Ishikawa (cell line): ENCODE data around the gene PAPOLB.

Experiments
- CEBPB ChIP-seq: IDR thresholded peaks from 2 replicates; pipeline ENCODE4 v1.6.1; 2012
- CREB1 ChIP-seq: IDR thresholded peaks from 2 replicates; pipeline ENCODE4 v1.6.1; 2012; ENCODE audit warnings: low read depth
- EP300 ChIP-seq: IDR thresholded peaks from 2 replicates; pipeline ENCODE4 v1.6.1; 2012; ENCODE audit warnings: borderline replicate concordance
- NFIC ChIP-seq: IDR thresholded peaks from 2 replicates; pipeline ENCODE4 v1.6.1; 2012
- RAD21 ChIP-seq: IDR thresholded peaks from 2 replicates; pipeline ENCODE4 v1.6.1; 2012; ENCODE audit warnings: low read depth
- TAF1 ChIP-seq: IDR thresholded peaks from 2 replicates; pipeline ENCODE4 v1.6.1; 2012; ENCODE audit warnings: low read depth, mild to moderate bottlenecking
- TCF12 ChIP-seq: IDR thresholded peaks from 2 replicates; pipeline ENCODE4 v1.6.1; 2012; ENCODE audit warnings: low read depth
- TEAD4 ChIP-seq: IDR thresholded peaks from 2 replicates; pipeline ENCODE4 v1.6.1; 2012
- YY1 ChIP-seq: IDR thresholded peaks from 2 replicates; pipeline ENCODE4 v1.6.1; 2012; ENCODE audit warnings: low read depth
- TF ChIP-seq, protein P1 (sequence below): IDR thresholded peaks from 2 replicates; pipeline ENCODE4 v1.6.1; 2012
- TF ChIP-seq, protein P2 (sequence below): IDR thresholded peaks from 2 replicates; pipeline ENCODE4 v1.6.1; 2012; ENCODE audit warnings: low read depth, mild to moderate bottlenecking

DNA sequence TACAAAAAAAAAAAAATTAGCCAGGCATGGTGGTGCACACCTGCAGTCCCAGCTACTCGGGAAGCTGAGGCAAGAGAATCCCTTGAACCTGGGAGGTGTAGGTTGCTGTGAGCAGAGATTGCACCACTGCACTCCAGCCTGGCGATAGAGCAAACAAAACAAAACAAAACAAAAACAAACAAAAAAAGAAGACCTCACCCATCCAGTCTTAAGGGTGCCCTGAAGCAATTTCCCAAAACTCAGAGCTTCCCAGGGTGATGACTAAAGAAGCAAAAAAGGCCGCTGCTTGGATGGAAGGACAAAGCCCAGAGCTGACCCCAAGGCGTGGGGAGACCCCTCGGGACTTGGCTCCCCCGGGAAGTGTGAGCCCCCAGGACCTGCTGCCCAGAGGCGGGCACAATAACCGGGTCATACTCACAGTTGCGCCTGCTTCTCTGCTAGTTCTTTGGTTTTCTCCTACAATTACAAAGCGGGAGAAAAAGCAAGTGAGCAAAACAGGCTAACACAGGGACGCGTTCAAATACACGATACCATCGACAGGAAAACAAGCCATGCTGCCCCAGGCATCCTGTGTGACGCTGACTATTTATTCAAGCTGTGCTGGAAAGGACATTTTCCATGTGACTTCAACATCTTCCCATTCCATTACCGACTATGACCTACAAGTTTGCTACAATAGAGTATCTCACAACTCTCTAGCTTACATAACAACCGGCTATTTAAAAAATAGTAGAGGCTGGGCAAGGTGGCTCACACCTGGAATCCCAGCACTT, 29.9 kb downstream of the PAPOLB start:
- TF ChIP-seq CEBPB: no peak
- TF ChIP-seq NFIC: no peak
- TF ChIP-seq TCF12: no peak
- TF ChIP-seq EP300: no peak
- no peak for TF ChIP-seq TEAD4
- TF ChIP-seq YY1: no peak
- no peak for TF ChIP-seq CREB1
- no peak for TF ChIP-seq RAD21
- TF ChIP-seq, protein P1, sequence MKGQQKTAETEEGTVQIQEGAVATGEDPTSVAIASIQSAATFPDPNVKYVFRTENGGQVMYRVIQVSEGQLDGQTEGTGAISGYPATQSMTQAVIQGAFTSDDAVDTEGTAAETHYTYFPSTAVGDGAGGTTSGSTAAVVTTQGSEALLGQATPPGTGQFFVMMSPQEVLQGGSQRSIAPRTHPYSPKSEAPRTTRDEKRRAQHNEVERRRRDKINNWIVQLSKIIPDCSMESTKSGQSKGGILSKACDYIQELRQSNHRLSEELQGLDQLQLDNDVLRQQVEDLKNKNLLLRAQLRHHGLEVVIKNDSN: no peak
- TF ChIP-seq, protein P2, sequence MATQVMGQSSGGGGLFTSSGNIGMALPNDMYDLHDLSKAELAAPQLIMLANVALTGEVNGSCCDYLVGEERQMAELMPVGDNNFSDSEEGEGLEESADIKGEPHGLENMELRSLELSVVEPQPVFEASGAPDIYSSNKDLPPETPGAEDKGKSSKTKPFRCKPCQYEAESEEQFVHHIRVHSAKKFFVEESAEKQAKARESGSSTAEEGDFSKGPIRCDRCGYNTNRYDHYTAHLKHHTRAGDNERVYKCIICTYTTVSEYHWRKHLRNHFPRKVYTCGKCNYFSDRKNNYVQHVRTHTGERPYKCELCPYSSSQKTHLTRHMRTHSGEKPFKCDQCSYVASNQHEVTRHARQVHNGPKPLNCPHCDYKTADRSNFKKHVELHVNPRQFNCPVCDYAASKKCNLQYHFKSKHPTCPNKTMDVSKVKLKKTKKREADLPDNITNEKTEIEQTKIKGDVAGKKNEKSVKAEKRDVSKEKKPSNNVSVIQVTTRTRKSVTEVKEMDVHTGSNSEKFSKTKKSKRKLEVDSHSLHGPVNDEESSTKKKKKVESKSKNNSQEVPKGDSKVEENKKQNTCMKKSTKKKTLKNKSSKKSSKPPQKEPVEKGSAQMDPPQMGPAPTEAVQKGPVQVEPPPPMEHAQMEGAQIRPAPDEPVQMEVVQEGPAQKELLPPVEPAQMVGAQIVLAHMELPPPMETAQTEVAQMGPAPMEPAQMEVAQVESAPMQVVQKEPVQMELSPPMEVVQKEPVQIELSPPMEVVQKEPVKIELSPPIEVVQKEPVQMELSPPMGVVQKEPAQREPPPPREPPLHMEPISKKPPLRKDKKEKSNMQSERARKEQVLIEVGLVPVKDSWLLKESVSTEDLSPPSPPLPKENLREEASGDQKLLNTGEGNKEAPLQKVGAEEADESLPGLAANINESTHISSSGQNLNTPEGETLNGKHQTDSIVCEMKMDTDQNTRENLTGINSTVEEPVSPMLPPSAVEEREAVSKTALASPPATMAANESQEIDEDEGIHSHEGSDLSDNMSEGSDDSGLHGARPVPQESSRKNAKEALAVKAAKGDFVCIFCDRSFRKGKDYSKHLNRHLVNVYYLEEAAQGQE: no peak
- no peak for TF ChIP-seq TAF1
